Caco-2 (cell line): Measurements from ENCODE around the gene SIM2. TPM values are rescaled to one million over a fixed set of nuclear protein-coding genes. Genes with fewer than 3 reads are reported as not detected.

Experiments
- BruUV-seq: library from RNA; stranded (reverse); fragments of 400-500 nt; replicated peaks from 2 replicates; lab custom pipeline; 2021; lab: Mats Ljungman, UMichigan
- CTCF ChIA-PET: fragments of 300-600 bp; sonication (Branson Sonifier 250); formaldehyde crosslinking; loops from one replicate; lab custom pipeline; 2022; ENCODE audit warnings: antibody characterized with exemption; lab: Charles Lee
- POLR2A ChIA-PET: fragments of 300-600 bp; sonication (Branson Sonifier 250); formaldehyde crosslinking; loops from one replicate; lab custom pipeline; 2022; ENCODE audit warnings: antibody characterized with exemption; lab: Charles Lee
- DNase-seq, 2 experiments: peaks; one replicate each; pipeline versions ENCODE4 v3.0.0 to v3.0.0-alpha.2; 2020 to 2022
- H3K27me3 ChIP-seq: replicated peaks from 2 replicates; pipeline ENCODE4 v1.6.0; 2011; ENCODE audit warnings: low read length; ENCODE audit not compliant: control insufficient read depth, insufficient read depth
- H3K36me3 ChIP-seq: 2 replicates; pipeline ENCODE4 v1.5.1; 2011; ENCODE audit warnings: low read length; ENCODE audit not compliant: control insufficient read depth, insufficient read depth
- H3K4me1 ChIP-seq: fragments of 250-450 bp; sonication (Bioruptor Pico); 2 replicates; pipeline ENCODE4 v1.5.1; 2020; ENCODE audit warnings: mild to moderate bottlenecking
- H3K4me3 ChIP-seq: 2 replicates; pipeline ENCODE4 v1.5.1; 2011; ENCODE audit warnings: low read depth, mild to moderate bottlenecking, control low read depth, low read length
- H3K9me3 ChIP-seq: fragments of 250-450 bp; sonication (Bioruptor Pico); 2 replicates; pipeline ENCODE4 v1.5.1; 2020; ENCODE audit warnings: mild to moderate bottlenecking, moderate library complexity
- H3K27ac Mint-ChIP-seq: one replicate; pipeline ENCODE4 v1.8.0; 2022; ENCODE audit warnings: mixed read lengths; ENCODE audit not compliant: unreplicated experiment
- H3K27me3 Mint-ChIP-seq: one replicate; pipeline ENCODE4 v1.8.0; 2022; ENCODE audit warnings: mixed read lengths; ENCODE audit not compliant: insufficient read depth, unreplicated experiment
- H3K36me3 Mint-ChIP-seq: one replicate; pipeline ENCODE4 v1.8.0; 2022; ENCODE audit warnings: mild to moderate bottlenecking, mixed read lengths; ENCODE audit not compliant: insufficient read depth, unreplicated experiment
- H3K4me1 Mint-ChIP-seq: one replicate; pipeline ENCODE4 v1.8.0; 2022; ENCODE audit warnings: low read depth, mixed read lengths; ENCODE audit not compliant: unreplicated experiment
- H3K4me3 Mint-ChIP-seq: one replicate; pipeline ENCODE4 v1.8.0; 2022; ENCODE audit warnings: mild to moderate bottlenecking, moderate library complexity, mixed read lengths; ENCODE audit not compliant: unreplicated experiment
- H3K9me3 Mint-ChIP-seq: one replicate; pipeline ENCODE4 v1.8.0; 2022; ENCODE audit warnings: mixed read lengths; ENCODE audit not compliant: unreplicated experiment
- CTCF ChIP-seq, 2 experiments: fragments of 200-600 bp in 1 of 2; IDR thresholded peaks; 1 replicate in 1 of 2; 2 replicates in 1 of 2; pipeline versions ENCODE4 v1.5.1 to v1.8.0; 2011 to 2022; ENCODE audit warnings: antibody characterized with exemption in 1 of 2, control low read depth in 1 of 2, inconsistent platforms in 1 of 2, low read depth in 1 of 2, low read length in 1 of 2, mild to moderate bottlenecking in 1 of 2, moderate library complexity in 1 of 2; ENCODE audit not compliant: insufficient read depth in 1 of 2, severe bottlenecking in 1 of 2, unreplicated experiment in 1 of 2
- intact Hi-C: fragments of 100-400 bp; cut with micrococcal nuclease; formaldehyde crosslinking; loops from one replicate; pipeline ENCODE4 v1.10.0; 2022; ENCODE audit not compliant: unreplicated experiment
- total RNA-seq: library from RNA; stranded (reverse); gene quantifications from 2 replicates; pipeline ENCODE4 v1.2.3, GENCODE V29; 2022

Gene SIM2
- total RNA-seq, 1 experiment from 2014 or later = 9.4 TPM

- Mint-ChIP-seq H3K27ac (no peak overlapping the region), H3K4me3 (no peak overlapping the region), H3K4me1 (peaks cover 18% of the 10 kb centered on the region), H3K36me3 (no peaks in the 10 kb centered on the region), H3K9me3 (peaks cover 13% of the 10 kb centered on the region), H3K27me3 (no peaks in the 10 kb centered on the region)
- BruUV-seq = no TSS peak
- CTCF ChIA-PET = no interaction called here
- Histone ChIP-seq H3K4me1 (peaks cover 6% of the 10 kb centered on the region; the same call in 1 of the 2 replicates), H3K27me3 (no peaks in the 10 kb centered on the region), H3K9me3 (no peaks in the 10 kb centered on the region), H3K4me3 (no peak overlapping the region), H3K36me3 (no peaks in the 10 kb centered on the region)
- no peak for TF ChIP-seq CTCF (IDR thresholded peaks at IDR 0.05; ENCODE audit: insufficient read depth in 1 of 2, low read depth in 1 of 2, low read length in 1 of 2, severe bottlenecking in 1 of 2, unreplicated experiment in 1 of 2)
- POLR2A ChIA-PET = no interaction called here
- DNase-seq = no peak
- intact Hi-C loops = loop anchor here (10.0 kb wide), 1 partner anchor 190 kb away; no protein-coding TSS in a partner anchor
These were observed 34.3 kb upstream of the SIM2 start for GRCh38 chr21:36664662-36664990.

GRCh38 chr21:36665806-36666205 lies 33.1 kb upstream of the SIM2 start:
- Mint-ChIP-seq H3K4me1 (peaks cover 11% of the 10 kb centered on the region), H3K36me3 (no peaks in the 10 kb centered on the region), H3K9me3 (peaks cover 6% of the 10 kb centered on the region), H3K27ac (no peak overlapping the region), H3K27me3 (no peaks in the 10 kb centered on the region), H3K4me3 (no peak overlapping the region)
- no peak overlapping the region for H3K4me3 ChIP-seq
- ChIA-PET POLR2A (no interaction called here), CTCF (interaction anchor here (0.6 kb wide), 1 partner anchor 35 kb away, joined by 5 read pairs; no protein-coding TSS in a partner anchor)
- intact Hi-C loops = loop anchor here (10.0 kb wide), 1 partner anchor 189 kb away; no protein-coding TSS in a partner anchor
- BruUV-seq = no TSS peak
- no peaks in the 10 kb centered on the region for H3K27me3 ChIP-seq
- no peaks in the 10 kb centered on the region for H3K36me3 ChIP-seq
- DNase-seq = no peak
- no peak for TF ChIP-seq CTCF (IDR thresholded peaks at IDR 0.05; ENCODE audit: insufficient read depth in 1 of 2, low read depth in 1 of 2, low read length in 1 of 2, severe bottlenecking in 1 of 2, unreplicated experiment in 1 of 2)
- H3K4me1 ChIP-seq = peaks cover 6% of the 10 kb centered on the region; the same call in 1 of the 2 replicates
- no peaks in the 10 kb centered on the region for H3K9me3 ChIP-seq

DNA sequence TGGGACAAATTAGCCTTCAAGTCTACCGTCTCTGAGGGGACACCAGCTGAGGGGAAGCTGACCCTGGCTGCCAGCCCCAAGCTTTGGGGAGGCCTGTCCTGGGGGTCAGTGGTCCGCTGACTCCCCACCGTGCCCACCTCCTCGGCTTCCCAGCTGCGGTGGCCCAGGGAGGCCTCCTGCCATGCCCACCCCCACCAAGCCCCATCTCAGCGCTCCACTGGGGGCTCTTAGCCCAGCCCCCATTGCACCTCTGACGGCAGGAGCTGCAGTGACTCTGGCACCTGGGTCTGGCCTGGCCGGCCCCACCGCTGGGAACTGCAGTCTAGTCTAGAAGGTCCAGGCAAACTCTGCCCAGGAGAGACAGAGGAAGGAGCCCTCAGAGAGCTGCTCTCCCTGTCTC lies 30.2 kb upstream of the SIM2 start:
- BruUV-seq = no TSS peak
- intact Hi-C loops = loop anchor here (10.0 kb wide), 1 partner anchor 186 kb away; no protein-coding TSS in a partner anchor
- no peaks in the 10 kb centered on the region for H3K27me3 ChIP-seq
- ChIA-PET POLR2A (no interaction called here), CTCF (interaction anchor here (0.6 kb wide), 1 partner anchor 81 kb away, joined by 4 read pairs; no protein-coding TSS in a partner anchor)
- no peak for TF ChIP-seq CTCF (IDR thresholded peaks at IDR 0.05; ENCODE audit: insufficient read depth in 1 of 2, low read depth in 1 of 2, low read length in 1 of 2, severe bottlenecking in 1 of 2, unreplicated experiment in 1 of 2)
- Mint-ChIP-seq H3K4me1 (no peaks in the 10 kb centered on the region), H3K9me3 (no peaks in the 10 kb centered on the region), H3K36me3 (no peaks in the 10 kb centered on the region), H3K4me3 (no peak overlapping the region), H3K27me3 (no peaks in the 10 kb centered on the region), H3K27ac (no peak overlapping the region)
- no peaks in the 10 kb centered on the region for H3K9me3 ChIP-seq
- no peak for DNase-seq
- no peaks in the 10 kb centered on the region for H3K4me1 ChIP-seq
- no peaks in the 10 kb centered on the region for H3K36me3 ChIP-seq
- no peak overlapping the region for H3K4me3 ChIP-seq
